CD14-positive monocyte (primary cell): ENCODE results near the gene MTRFR. TPM values are rescaled to one million over a fixed set of nuclear protein-coding genes. Genes with fewer than 3 reads are reported as not detected.

Source experiments
- DNase-seq, 3 donors: peaks; one replicate each; pipeline ENCODE4 v3.0.0-alpha.2; 2011 to 2022
- H2AFZ ChIP-seq: 2 replicates; pipeline ENCODE4 v1.6.0; 2012; ENCODE audit warnings: mild to moderate bottlenecking, low read depth, low read length, inconsistent platforms; ENCODE audit not compliant: insufficient read depth, poor library complexity, severe bottlenecking
- H3K27ac ChIP-seq, 2 donors: 1 replicate in 1 of 2; 2 replicates in 1 of 2; pipeline ENCODE4 v1.5.1; 2012 to 2013; ENCODE audit warnings: low read length in 2 of 2, control low read depth in 1 of 2, inconsistent platforms in 1 of 2, low read depth in 1 of 2, mild to moderate bottlenecking in 1 of 2
- H3K27me3 ChIP-seq, 2 donors: one replicate each; pipeline versions ENCODE4 v1.6.0 to v1.6.1; 2011 to 2013; ENCODE audit warnings: low read length in 2 of 2; ENCODE audit not compliant: control insufficient read depth in 2 of 2, insufficient read depth in 2 of 2
- H3K36me3 ChIP-seq, 2 donors: replicated peaks in 1 of 2; 1 replicate in 1 of 2; 2 replicates in 1 of 2; pipeline versions ENCODE4 v1.5.1 to v1.6.1; 2012 to 2013; ENCODE audit warnings: low read length in 2 of 2, control low read depth in 1 of 2, inconsistent platforms in 1 of 2, mild to moderate bottlenecking in 1 of 2; ENCODE audit not compliant: insufficient read depth in 2 of 2, control insufficient read depth in 1 of 2
- H3K4me1 ChIP-seq, 2 donors: 1 replicate in 1 of 2; 2 replicates in 1 of 2; pipeline versions ENCODE4 v1.5.1 to v1.6.1; 2012 to 2013; ENCODE audit warnings: low read length in 2 of 2, control low read depth in 1 of 2, inconsistent platforms in 1 of 2, mild to moderate bottlenecking in 1 of 2, moderate library complexity in 1 of 2; ENCODE audit not compliant: insufficient read depth in 2 of 2, control insufficient read depth in 1 of 2
- H3K4me2 ChIP-seq: replicated peaks from 2 replicates; pipeline ENCODE3; 2012; ENCODE audit warnings: low read length, moderate library complexity, mild to moderate bottlenecking; ENCODE audit not compliant: poor library complexity, severe bottlenecking; ENCODE audit errors: extremely low read depth
- H3K4me3 ChIP-seq, 3 experiments: fragments of 200-600 bp in 1 of 3; sonication (generic) in 1 of 3; replicated peaks in 1 of 3; 1 replicate in 2 of 3; 2 replicates in 1 of 3; pipeline ENCODE4 v1.5.1; 2011 to 2013; ENCODE audit warnings: low read length in 3 of 3, mild to moderate bottlenecking in 3 of 3, control low read depth in 2 of 3, low read depth in 2 of 3, inconsistent platforms in 1 of 3, moderate library complexity in 1 of 3
- H3K79me2 ChIP-seq: 2 replicates; pipeline ENCODE4 v1.6.0; 2012; ENCODE audit warnings: mild to moderate bottlenecking, control low read depth, inconsistent platforms, low read length, moderate library complexity; ENCODE audit not compliant: insufficient read depth
- H3K9ac ChIP-seq: 2 replicates; pipeline ENCODE4 v1.6.0; 2017; ENCODE audit warnings: low read length, mild to moderate bottlenecking; ENCODE audit not compliant: insufficient read depth, poor library complexity, severe bottlenecking
- H3K9me3 ChIP-seq, 2 donors: replicated peaks in 1 of 2; 1 replicate in 1 of 2; 2 replicates in 1 of 2; pipeline versions ENCODE4 v1.5.1 to v1.6.1; 2012 to 2013; ENCODE audit warnings: low read length in 2 of 2, control low read depth in 1 of 2; ENCODE audit not compliant: control insufficient read depth in 1 of 2, insufficient read depth in 1 of 2
- H4K20me1 ChIP-seq: 2 replicates; pipeline ENCODE4 v1.6.0; 2012; ENCODE audit warnings: mild to moderate bottlenecking, low read length, control low read depth, moderate library complexity; ENCODE audit not compliant: insufficient read depth
- H3K27ac Mint-ChIP-seq, 7 donors: one replicate each; pipeline ENCODE4 v1.8.0; 2020; ENCODE audit warnings: mild to moderate bottlenecking in 7 of 7, mixed read lengths in 7 of 7, moderate library complexity in 6 of 7, inconsistent platforms in 2 of 7
- H3K27me3 Mint-ChIP-seq, 3 donors: one replicate each; pipeline ENCODE4 v1.8.0; 2021 to 2022; ENCODE audit warnings: low read depth in 3 of 3, mild to moderate bottlenecking in 3 of 3, mixed read lengths in 3 of 3, moderate library complexity in 3 of 3, inconsistent platforms in 1 of 3
- H3K36me3 Mint-ChIP-seq, 2 donors: one replicate each; pipeline ENCODE4 v1.8.0; 2020; ENCODE audit warnings: mixed read lengths in 2 of 2, inconsistent platforms in 1 of 2, mild to moderate bottlenecking in 1 of 2
- H3K4me1 Mint-ChIP-seq: one replicate; pipeline ENCODE4 v1.8.0; 2020; ENCODE audit warnings: mild to moderate bottlenecking, mixed read lengths
- H3K4me3 Mint-ChIP-seq, 2 donors: one replicate each; pipeline ENCODE4 v1.8.0; 2020; ENCODE audit warnings: mild to moderate bottlenecking in 2 of 2, mixed read lengths in 2 of 2, moderate library complexity in 1 of 2
- H3K9me3 Mint-ChIP-seq, 7 donors: one replicate each; pipeline ENCODE4 v1.8.0; 2020 to 2022; ENCODE audit warnings: mixed read lengths in 7 of 7, mild to moderate bottlenecking in 6 of 7, moderate library complexity in 6 of 7, inconsistent platforms in 2 of 7
- WGBS: methylation state at CpG from one replicate; pipeline ENCODE4 v1.1.5; 2013; ENCODE audit warnings: missing lambda C conversion rate; ENCODE audit not compliant: insufficient coverage; 5-methylcytosine and 5-hydroxymethylcytosine counted together
- intact Hi-C, 2 donors: fragments of 100-400 bp; cut with micrococcal nuclease; formaldehyde crosslinking; loops; one replicate each; pipeline versions ENCODE4 v1.15.0 to v1.15.1; 2023
- polyA plus RNA-seq, 3 donors: library from polyadenylated mRNA; depleted of rRNA in 1 of 3; unstranded in 2 of 3; stranded (reverse) in 1 of 3; fragments of 300-500 nt in 2 of 3; fragments of >200 nt in 1 of 3; fragmentation: Illumina TruSeq in 2 of 3; gene quantifications; 1 replicate in 2 of 3; 2 replicates in 1 of 3; pipeline ENCODE4 v1.2.3, GENCODE V29; 2012 to 2021
- TF ChIP-seq, protein P1 (sequence below): fragments of 200-600 bp; IDR thresholded peaks from one replicate; pipeline ENCODE4 v1.8.0; 2022; ENCODE audit warnings: antibody characterized with exemption, mild to moderate bottlenecking

Gene MTRFR
- polyA plus RNA-seq, 3 donors = 1.7 to 2.1 (median 1.7) TPM

DNA sequence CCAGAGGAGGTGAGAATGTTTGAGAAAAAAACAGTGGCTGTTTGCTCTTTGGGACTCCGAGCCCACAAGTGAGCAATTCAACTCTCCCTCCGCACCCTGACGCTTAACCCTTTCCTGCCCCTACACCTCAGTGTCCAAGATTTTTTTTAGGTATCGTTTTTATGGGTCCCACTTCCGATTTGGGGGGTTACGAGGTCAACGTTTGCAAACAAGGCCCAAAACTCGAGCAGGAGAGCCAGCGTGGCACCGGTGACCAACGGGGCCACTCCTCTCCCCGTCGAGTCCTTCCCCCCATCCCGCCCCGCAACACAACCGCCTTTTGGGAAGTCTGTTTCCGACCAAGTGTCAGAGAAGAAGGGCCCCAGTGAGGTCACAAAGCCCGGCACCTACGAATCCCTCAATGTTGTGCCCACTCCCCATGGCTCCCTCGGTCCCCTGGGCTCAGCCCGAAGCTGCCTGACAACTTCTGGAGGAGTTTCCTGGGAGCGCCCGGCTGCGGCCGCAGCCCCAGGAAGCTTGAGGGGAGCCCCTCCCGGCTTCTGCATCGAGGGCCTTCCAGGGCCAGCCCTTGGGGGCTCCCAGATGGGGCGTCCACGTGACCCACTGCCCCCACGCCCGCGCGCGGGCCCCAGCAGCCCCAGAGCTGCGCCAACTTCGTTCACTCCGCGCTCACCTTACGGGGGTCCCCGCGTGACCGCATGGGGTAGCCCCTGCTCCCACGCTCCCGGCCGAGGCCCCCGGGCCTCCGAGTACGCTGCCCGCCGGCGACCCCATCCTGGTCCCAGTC lies 37.2 kb downstream of the MTRFR start:
- Mint-ChIP-seq H3K36me3 (peaks cover 11 to 12% of the 10 kb centered on the region in 2 donors), H3K27me3 (peaks cover 0 to 13% (median 0%) of the 10 kb centered on the region in 3 donors), H3K27ac (peak overlapping the region; percentile 22 to 88 (median 59)), H3K9me3 (no peaks in the 10 kb centered on the region), H3K4me1 (peaks cover 40% of the 10 kb centered on the region), H3K4me3 (peak overlapping the region; percentile 89 to 96)
- peaks cover 5 to 6% of the 10 kb centered on the region in 2 donors for H3K36me3 ChIP-seq
- H3K27me3 ChIP-seq = peaks cover 0 to 2% of the 10 kb centered on the region in 2 donors
- TF ChIP-seq, protein P1, sequence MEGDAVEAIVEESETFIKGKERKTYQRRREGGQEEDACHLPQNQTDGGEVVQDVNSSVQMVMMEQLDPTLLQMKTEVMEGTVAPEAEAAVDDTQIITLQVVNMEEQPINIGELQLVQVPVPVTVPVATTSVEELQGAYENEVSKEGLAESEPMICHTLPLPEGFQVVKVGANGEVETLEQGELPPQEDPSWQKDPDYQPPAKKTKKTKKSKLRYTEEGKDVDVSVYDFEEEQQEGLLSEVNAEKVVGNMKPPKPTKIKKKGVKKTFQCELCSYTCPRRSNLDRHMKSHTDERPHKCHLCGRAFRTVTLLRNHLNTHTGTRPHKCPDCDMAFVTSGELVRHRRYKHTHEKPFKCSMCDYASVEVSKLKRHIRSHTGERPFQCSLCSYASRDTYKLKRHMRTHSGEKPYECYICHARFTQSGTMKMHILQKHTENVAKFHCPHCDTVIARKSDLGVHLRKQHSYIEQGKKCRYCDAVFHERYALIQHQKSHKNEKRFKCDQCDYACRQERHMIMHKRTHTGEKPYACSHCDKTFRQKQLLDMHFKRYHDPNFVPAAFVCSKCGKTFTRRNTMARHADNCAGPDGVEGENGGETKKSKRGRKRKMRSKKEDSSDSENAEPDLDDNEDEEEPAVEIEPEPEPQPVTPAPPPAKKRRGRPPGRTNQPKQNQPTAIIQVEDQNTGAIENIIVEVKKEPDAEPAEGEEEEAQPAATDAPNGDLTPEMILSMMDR = no peak
- no peaks in the 10 kb centered on the region for H3K9me3 ChIP-seq
- DNase-seq = peak in 1 of 3 donors; percentile 19
- peak overlapping the region; percentile 63 for H3K9ac ChIP-seq
- H3K27ac ChIP-seq = peak overlapping the region in 1 of 2 donors; percentile 53
- WGBS = 0% methylated on average over 42 of the region's 51 CpGs
- peak overlapping the region; percentile 29 to 84 (median 56) for H3K4me3 ChIP-seq
- peak overlapping the region; percentile 98 for H3K4me2 ChIP-seq
- intact Hi-C loops = no loop called here
- H3K4me1 ChIP-seq = peaks cover 37 to 44% of the 10 kb centered on the region in 2 donors
- no peaks in the 10 kb centered on the region for H4K20me1 ChIP-seq
- peak overlapping the region; percentile 89 for H2AFZ ChIP-seq
- peaks cover 22% of the 10 kb centered on the region for H3K79me2 ChIP-seq

DNA sequence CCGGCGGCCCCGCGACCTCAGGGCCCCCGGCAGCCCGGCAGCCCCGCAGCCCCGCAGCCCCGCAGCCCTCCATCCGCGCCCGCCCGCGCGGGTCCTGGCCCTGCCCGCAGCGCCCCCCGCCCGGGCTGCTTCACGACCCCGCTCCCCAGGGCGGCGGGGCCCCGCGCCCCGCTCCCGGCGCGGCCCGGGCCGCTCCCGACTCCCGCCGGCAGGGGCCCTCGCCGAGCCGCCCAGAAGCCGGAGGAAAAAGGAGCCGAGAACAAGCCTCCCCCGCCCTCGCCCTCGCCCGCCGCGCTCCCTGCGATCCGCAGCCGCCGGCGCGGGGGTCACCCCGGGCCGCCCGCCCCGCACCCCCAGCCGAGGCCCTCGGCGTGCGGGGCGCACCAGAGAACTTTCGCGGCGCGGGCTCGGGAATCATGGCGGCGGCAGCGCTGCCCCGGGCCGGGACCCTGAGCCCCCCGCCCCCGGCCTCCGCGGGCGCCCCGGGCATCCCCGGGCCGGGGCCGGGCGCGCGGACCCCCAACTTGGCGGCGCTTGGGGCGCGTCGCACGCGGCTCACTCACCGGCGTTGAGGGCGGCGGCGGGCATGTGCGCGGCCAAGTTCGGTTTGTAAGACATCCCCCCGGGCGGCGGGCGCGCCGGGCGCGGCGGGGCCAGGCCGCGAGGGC lies 37.9 kb downstream of the MTRFR start:
- WGBS = under 1% methylated on average over 96 of the region's 108 CpGs
- Histone ChIP-seq H2AFZ (peak overlapping the region; percentile 89), H3K79me2 (peaks cover 22% of the 10 kb centered on the region), H3K4me1 (peaks cover 37 to 44% of the 10 kb centered on the region in 2 donors), H3K27me3 (peaks cover 0 to 2% of the 10 kb centered on the region in 2 donors), H3K9ac (peak overlapping the region; percentile 63), H3K27ac (no peak overlapping the region), H3K9me3 (no peaks in the 10 kb centered on the region), H3K36me3 (peaks cover 3 to 5% of the 10 kb centered on the region in 2 donors), H3K4me2 (peak overlapping the region; percentile 98), H4K20me1 (no peaks in the 10 kb centered on the region), H3K4me3 (peak overlapping the region in 2 of 3 experiments; percentile 29 to 84)
- peak; percentile 40 to 60 (median 55) for DNase-seq
- H3K4me3 Mint-ChIP-seq = no peak overlapping the region
- peaks cover 7 to 8% of the 10 kb centered on the region in 2 donors for H3K36me3 Mint-ChIP-seq
- no peak overlapping the region for H3K27ac Mint-ChIP-seq
- H3K9me3 Mint-ChIP-seq = no peaks in the 10 kb centered on the region
- TF ChIP-seq, protein P1 = peak; percentile 43
- H3K27me3 Mint-ChIP-seq = peaks cover 0 to 13% (median 0%) of the 10 kb centered on the region in 3 donors
- peaks cover 40% of the 10 kb centered on the region for H3K4me1 Mint-ChIP-seq
- intact Hi-C loops = no loop called here
